Measurements from ENCODE around the gene PLA2G4D.

PLA2G4D gene

DNA sequence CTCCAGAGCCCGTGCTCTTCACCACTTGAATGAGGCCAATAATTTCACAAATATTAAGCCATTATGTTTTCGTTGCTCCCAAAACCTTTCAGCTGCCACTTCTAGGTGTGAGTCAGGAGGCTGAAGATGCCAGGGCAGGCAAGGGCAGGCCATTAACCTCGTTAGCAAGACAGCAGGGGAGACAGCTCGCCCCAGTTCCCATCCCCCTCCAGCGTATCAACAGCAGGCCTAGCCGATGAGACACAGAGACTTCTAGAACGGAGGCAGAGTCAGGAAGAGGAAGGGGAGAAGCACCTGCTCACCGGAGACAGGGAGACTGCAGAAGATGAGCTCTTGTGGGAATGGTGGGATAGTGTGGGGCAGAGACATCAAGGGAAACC, 45.6 kb downstream of the PLA2G4D start:
- DNase-seq: no peak

DNA sequence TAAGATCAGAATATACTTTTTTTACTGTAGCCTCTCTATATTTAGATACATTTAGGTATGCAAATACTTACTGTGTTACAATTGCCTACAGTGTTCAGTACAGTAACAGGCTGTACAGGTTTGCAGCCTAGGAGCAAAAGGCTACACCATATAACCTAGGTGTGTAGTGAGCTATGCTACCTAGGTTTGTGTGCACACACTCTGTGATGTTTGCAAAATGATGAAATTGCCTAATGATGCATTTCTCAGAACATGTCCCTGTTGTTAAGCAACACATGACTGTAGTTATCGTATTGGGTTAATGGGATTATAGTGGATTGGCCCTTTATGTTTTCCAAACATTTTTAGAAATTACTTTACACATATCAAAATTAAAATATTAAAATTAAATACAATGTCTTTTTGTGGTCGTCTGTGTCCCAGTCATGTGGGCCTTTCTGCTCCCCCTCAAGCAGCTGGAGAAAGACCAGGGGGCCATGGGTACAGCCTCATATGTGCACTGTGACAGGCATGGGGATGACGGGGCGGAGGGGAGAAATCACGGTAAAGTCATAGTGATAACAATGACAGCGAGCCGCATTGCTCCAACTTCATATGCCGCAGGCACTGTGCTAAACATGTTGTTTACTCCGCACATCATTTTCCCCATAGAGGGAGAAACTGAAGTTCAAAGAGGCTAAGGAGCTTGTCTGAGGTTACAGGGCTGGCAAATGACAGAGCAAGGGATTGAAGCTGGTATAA, 46.1 kb downstream of the PLA2G4D start:
- no peak for DNase-seq

DNA sequence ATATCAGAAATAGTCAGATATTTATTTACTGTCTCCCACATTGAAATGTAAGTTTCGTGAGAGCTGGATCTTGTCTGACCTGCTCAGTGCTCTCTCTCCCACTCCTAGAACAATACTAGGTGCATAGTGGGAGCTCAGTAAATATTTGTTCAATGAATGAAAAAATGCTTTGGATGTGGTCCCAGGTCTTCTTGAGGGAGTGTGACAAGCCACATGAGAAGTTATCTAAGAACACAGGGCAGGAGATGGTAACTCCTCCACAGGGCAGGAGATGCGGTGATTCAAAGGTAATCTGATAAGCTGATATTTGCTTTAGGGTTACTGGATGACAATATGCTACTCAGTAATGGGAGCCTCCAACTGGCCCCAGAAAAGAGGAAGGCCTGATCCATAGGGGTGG, 47.8 kb downstream of the PLA2G4D start:
- no peak for DNase-seq

DNA sequence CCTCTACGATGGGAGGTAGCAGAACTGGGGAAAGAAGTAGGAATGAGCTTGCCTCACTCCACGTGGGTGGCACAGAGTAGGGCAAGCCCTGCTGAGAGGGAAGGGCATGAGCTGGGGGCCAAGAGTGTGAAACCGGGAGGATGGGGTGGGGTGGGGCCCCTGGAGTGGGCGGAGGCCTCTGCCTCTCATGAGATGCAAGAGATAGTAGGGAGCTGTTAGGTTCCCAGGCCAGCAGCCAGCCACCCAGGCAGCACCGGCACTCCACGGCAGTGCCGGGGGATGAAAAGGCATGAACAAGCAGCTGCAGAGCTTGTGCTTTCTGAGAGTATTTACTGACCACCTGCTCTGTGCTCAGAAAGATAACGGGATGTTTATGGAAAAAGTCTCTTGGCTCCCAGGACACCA, 49.1 kb downstream of the PLA2G4D start:
- no peak for DNase-seq

DNA sequence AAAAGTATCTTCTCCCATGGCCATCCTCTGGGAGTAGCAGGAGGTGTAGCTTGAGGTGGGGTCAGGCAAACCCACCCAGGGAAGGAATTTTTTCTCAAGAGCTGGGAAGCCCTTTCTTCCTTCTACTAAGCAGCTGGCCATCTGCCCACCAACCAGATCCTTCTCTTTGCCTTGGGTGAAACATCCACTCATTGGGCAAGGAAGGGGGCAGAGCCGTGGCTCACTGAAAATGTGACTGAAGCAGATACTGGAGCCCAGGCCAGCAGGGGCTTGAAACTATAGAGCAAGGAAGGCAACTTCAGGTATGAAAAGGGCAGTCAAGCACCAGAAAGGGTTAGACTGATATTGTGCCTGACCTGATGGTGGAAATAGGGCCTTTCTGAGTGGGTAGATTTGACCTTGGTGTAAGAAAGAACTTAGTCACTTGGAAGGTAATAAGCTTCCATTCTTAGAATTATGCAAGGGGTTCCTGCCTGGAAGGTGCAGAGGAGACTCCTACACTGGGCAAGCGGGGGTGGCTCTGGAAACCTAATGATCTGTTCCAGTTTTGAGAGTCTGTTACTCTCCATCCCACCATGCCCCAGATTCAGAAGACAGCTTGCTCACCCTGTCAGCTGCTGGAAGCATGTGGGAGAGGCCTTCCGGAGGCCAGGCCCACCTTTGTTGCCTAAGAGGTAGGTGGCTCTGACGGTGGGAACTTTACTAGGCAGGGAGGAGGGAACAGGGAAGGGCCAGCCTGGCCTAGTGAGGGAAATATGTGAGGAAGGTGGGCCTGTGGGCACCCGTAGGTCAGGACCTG, 51.6 kb downstream of the PLA2G4D start:
- DNase-seq: no peak

DNA sequence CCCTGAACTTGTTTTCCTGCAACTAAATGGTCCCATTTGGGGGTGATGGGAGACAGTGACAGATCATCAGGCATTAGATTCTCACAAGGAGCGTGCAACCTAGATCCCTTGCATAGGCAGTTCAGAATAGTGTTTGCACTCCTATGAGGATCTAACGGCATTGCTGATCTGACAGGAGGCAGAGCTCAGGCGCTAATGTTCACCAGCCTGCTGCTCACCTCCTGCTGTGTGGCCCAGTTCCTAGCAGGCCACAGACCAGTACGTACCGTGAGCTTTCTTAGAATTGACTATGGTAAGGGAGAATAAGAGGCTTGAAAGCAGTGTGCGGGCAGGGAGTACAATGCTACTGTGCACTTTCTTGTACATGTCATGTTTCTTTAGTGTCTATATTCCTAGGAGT, 56.0 kb downstream of the PLA2G4D start:
- DNase-seq: no peak

DNA sequence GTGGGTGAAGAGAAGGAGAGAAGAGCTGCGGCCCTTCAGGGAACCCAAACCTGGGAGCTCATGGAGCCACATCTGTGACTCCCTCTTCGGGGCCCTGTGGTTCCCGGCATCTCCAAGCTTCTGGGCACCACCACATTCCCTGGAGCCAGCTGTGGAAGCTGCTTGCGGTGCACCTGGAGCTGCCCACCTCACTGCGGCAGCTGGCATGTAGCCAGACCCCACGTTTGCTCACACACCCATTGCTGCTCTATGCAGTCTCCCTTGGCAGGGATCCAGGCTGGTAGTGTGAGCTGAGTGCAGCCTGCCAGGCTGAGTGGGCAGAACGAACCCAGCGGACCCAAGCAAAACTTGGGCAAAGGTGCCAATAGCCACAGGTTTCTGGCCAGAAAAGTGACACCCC, 56.7 kb downstream of the PLA2G4D start:
- no peak for DNase-seq

DNA sequence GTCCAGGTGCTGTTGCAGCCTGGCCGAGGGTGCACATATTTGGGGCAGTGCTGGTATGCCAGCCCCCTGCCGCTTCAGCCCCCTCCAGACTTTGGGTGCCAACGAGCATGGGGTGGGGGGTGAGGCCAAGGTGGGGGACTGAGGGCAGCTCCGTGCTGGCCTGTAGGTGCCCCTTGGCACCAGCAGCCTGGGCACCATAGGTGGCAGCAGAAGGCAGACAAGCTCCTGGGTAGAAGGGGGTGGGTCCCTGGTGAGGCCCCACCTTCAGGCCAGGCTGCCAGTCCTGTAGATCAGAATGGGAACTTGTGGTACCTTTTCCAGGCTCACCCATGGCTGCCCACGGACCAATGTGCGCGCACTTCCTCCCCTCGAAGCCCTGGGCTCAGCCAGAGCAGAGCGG, 57.4 kb downstream of the PLA2G4D start:
- DNase-seq: no peak

DNA sequence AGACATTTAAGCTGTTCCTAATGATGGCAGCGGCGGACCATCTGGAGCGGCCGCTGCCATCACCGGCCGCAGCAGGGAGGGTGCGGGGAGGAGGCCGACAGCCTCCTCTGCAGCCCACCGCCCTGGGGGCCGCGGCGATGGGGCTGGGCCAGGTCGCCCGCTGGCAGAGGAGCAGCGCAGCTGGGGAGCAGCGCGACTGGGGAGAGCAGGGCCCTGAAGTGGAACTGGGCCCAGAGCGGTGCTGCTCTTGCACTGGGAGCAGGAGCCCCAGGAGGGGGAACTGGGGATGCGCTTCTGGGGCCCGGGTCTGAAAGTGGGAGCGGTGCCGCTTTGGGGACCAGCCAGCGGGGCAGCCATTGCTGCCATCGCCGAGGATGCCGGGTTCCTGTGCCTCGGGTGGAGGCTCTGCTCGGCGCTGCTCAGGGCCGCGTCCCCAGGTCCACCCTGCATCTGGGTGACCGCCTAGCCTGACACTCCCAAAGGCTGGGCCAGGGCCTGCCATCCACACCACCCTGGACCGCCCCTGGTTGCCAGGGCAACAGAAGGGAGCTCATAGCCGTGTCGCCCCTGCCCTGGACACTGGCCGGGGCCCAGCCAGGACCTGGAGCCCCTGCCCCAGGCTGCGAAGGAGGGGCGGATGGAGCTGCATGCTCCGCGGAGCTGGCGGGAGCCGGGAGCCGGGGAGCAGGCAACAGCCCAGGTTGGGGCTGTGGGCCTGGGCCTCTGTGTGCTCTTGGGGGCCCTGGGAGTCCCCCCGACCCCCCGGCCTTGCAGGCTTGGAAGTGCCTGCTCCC, 58.1 kb downstream of the PLA2G4D start:
- DNase-seq: no peak

DNA sequence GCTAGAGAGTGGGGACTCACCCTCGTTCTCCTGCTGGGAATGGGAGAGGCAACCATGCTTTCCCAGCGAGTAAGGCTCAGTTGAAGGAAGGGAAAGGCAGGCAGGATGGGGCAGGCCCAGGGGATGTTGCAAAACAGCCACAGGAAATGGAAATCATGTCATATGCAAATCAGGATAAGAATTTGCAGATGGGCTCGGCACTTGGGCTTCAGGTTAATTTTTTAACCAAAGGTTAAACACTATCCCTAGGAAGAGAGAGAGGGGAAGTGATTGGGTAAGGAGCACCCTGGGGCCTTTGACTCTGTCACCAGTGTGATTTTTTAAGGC, 59.0 kb downstream of the PLA2G4D start:
- no peak for DNase-seq

DNA sequence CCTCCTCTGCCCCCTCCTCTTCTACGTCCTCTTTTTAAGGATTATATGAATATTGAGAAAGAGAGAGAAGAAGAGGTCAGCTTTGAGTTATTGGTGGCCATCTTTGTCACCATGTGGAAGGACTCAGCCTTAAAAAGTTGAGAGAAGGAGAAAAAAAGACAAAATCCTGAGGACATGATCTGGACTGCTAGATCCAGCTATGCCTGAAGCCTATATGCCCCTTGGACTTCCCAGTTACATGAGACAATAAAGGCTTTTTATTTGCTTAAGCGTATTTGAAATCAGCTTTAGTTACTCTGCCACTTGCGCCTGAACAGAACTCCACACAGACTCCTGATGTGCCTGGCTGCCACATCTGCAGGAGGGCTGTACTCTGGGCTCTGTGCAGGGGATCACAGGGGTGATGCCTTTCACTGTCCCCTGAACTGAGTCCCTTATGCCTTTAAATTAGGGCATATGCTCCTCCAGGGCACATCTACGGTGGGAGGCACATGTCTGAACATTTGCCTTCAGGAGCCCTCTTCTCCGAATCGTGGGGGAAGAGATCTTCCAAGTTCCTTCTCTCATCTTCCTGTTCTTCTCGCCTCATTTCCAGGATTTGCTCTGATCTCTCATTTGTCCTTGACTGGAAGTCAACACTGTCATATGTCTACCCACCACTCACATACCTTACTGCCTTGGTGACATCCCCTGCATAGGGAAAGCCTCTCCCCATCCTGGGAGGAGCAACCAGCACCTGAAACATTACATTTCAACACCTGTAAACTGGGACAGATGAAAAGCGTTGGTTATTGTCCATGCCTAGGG, 59.5 kb downstream of the PLA2G4D start:
- no peak for DNase-seq

DNA sequence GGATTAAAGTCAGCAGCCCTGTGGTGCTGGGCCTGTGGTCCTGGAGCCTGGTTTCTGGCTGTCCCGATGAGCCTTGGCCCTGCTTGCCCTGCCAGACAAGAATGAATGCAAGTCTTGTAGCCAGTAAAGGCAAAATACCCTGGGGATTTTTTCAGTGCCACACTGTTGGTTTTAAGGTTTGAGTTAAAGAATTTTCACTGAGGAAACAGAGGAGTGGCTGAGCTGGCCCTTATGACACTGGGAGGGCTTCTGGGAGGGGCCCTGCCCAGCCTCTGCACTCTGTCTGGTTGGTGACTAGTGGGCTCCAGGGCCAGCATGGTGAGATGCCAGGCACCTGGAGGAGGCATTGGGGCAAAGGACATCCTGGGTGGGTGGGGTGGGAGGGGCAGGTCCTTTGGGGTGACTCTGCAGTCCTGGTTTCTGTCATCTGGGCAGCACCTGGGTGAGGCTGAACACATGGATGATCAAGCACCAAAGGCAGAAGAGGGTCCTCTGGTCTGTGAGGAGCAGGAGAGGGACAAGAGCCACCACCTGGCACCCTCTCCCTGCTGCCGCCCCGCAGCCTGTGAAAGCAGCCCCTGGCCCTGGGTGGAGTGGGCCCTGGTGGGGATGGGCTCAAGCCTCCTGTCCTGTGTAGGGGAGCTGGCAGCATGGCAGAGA, 61.0 kb downstream of the PLA2G4D start:
- no peak for DNase-seq

DNA sequence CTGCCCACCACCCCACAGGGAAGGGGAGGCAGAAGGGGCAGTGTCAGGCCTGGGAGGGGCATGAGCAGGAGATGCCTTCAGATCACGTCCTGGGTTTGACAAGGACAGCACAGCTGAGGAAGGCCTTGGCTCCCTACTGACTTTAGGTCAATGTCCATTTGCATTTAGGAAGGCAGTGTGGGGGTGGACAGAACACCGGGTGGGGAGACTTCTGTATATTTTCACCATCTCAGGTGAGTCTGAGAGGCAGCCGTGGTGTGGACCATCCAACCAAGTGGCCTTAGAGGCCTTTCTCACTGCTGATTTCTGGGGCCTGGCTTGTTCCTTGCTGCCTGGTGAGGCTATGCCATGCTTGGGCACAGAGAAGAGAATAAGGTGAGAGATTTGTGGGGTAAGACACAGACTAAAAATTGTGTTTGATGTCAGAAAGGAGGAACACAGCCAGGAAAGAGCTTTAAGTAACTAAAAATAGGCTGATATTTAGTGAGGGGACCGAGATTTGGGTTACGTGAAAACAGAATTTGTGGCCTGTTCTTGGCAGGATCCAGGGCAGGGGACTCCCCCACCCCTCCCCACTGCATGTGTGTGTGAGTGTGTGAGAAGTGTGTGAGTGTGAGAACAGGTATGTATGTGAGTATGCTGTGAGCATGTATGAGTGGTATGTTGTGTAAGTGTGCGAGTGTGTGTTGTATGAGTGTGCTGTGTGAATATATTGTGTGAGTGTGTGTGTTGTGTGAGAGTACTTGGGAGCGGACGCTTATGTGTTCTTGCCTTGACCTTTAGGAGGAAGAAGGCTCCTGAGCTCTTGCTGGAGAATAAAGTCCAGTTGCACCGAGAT, 61.8 kb downstream of the PLA2G4D start:
- DNase-seq: no peak

DNA sequence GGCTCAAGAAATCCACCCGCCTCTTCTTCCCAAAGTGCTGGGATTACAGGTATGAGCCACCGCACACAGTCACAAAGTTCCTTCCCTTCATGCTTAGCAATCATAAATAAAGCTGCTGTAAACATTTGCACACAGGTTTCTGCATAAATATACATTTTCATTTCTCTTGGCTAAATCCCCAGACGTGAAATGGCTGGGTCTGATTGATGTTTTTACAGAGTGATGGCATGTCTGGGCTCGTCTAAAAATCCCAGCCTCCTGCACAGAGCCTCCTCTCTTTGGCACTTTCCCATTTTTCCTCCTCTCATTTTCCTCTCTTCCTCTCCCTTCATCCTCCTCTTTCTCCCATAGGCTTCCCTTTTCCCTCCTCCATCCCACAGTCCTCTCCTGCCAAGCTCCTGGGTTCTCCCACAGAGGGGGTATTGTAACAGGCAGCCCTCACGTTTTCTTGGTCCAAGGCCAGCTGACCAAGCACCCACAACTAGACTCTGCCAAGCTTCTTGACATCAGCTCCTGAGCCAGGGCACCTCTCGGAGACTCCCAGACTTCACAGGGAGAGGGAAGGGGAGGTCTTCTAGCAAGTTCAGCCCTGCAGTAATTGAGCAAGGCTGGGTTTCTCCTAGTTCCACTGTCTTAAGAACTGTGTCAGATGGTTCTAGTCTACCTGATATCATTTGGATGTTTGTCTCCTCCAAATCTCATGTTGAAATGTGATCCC, 63.0 kb downstream of the PLA2G4D start:
- no peak for DNase-seq

DNA sequence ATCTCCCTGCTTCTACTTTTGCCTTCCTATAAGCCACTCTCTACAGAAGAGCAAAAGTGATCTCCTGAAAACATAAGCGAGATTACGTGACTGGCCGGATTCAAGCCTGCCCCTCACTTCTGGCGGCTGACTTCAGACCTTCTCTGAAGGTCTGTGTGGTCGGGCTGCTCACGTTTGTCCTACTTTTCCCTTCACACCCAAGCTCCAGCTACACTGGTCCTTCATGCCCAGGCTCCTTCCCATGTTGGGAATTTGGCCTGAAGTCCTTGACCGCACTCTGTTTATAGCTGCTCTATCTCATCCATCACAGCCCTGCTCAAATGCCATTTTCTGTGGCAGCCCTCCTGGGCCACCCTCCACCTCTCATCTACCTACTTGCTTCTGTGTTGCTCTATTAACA, 66.8 kb downstream of the PLA2G4D start:
- no peak for DNase-seq

DNA sequence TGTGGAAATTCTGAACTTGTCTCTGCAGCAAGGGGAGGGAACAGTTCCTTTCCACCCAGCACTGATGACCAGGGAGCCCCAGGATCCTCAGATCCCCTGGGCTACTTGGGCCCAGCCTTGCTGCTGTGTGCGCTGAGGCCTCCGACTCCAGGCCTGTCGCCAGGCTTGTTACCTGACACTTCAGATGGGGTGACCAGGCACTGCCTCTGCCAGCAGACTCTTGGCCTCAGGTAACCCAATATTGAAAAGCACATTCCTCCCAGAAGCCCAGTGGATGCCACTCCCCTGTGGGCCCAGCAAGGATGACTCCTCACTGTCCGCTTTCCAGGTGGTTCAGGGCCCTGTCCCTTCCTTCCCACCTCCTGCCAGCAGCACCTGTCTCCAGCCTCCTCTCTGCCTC, 70.1 kb downstream of the PLA2G4D start:
- DNase-seq: no peak

DNA sequence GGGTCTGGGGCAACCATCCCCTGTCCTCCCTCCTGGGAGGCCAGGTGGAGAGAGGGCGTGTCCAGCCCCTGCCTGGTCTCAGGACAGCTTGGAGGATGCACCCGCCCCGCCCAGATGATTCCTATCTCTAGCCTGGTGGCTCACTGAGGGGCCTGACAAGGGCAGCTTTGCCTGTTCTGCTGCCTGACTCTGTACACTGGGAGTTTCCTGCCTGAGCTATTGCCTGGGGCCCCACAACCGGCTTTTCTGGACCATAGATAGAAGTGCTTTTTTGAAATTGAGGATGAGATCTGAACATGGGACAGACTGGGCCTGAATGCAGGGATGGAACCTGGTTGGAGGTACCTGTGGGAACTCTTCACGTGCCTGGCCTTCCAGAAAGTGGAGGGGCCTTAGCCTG, 72.8 kb downstream of the PLA2G4D start:
- no peak for DNase-seq

DNA sequence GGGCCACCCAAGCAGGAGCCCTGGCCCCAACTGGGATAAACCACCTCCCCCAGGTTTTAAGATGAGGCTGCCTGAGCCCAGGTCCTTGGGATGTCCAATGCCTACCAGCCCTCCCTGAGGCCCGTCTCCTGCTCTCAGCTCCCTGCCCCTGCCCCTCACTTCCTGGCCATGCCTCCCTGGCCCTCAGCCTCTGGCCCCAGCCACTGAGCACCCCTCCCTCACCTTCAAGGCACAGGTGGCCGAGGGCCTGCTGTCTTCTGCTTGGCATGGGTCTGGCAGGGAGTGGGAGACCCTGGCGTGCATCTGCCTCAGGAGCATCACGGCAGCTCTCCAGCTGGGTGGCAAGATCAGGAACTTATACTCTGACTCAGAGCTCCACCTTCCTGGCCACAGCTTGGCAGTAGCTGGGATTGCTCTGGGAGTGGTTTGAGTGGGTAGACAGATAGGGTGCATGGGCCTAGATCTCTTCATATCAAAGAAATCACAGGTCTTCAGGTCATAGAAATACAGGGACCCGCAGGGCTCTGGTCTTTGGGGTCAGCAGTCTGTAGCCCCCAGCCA, 73.6 kb downstream of the PLA2G4D start, which contains the start of gene PLA2G4E:
PLA2G4E (minus strand) TSS at position 330 of the 561 bp plus-strand sequence; CDS start at position 318, 12 bp downstream.
- DNase-seq: no peak

DNA sequence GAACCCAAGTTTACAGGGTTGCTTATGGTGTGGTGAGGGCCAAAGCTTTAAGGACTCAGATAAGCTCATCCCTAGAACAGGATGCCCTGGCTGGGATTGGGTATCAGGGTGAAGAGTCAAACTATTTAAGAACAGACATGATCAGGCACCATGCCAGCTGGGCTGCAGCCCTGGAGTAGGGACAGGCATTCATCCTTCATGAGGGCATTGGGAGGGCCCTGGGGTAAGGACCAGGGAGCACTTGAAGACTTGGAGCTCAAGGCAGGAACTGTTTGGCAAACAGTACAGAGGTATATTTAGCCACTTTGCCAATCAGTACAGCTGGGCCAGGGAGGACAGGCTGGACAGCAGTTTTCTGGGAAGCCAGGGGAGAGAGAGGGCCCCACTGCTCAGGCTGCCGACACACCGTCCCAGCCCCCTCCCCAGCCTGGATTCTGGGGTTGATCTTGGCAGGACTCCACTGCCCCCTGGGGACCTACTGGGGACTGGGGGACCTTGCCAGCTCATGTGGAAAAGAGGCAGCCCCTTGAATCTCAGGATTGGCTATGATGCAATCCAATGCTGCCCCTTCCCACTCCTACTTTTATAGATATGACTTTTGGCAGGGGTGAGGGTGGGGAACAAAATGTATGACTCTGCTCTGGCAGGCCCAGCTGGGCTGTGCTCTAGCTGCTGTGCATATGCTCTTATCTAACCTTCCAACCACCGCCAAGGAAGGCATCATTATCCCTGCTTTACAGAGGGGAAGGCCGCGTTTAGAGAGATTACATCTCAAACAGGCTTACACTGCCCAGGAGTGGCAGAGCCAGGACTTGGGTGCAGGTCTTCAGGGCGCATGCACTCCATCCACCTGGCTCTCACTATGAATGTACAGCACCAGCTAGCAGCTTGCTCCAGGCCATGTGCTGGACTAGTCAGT, 75.8 kb downstream of the PLA2G4D start:
- no peak for DNase-seq
